HG02938 (cell line): Measurements from ENCODE around the gene CLDN9.

Experiments used
- ATAC-seq: cut with Tn5 transposase; IDR thresholded peaks from one replicate; pipeline ENCODE4 v1.9.1; 2021; ENCODE audit warnings: mild to moderate bottlenecking, moderate library complexity; ENCODE audit not compliant: unreplicated experiment

CLDN9 gene

GRCh38 chr16:3012828-3013420 is at the start of gene CLDN9:
CLDN9 (plus strand) TSS chr16:3012923; CDS start chr16:3013363, 440 bp downstream.
- no peak for ATAC-seq

GRCh38 chr16:2963074-2963722 is 49.5 kb upstream of the CLDN9 start:
- ATAC-seq, result no peak

- no peak for ATAC-seq
Measured at GRCh38 chr16:2963723-2964474, 48.8 kb upstream of the CLDN9 start, which contains the start of gene KREMEN2. KREMEN2 (plus strand) TSS chr16:2964275; CDS start chr16:2964521, 246 bp downstream.

GRCh38 chr16:2964475-2965336 is 48.0 kb upstream of the CLDN9 start:
- no peak for ATAC-seq

GRCh38 chr16:2966043-2966807 is 46.5 kb upstream of the CLDN9 start:
- no peak for ATAC-seq

- no peak for ATAC-seq
Measured at GRCh38 chr16:2966808-2967191, 45.9 kb upstream of the CLDN9 start.

GRCh38 chr16:2967211-2967631 is 45.5 kb upstream of the CLDN9 start:
- no peak for ATAC-seq

- no peak for ATAC-seq
Measured at GRCh38 chr16:2967721-2968161, 45.0 kb upstream of the CLDN9 start.

- no peak for ATAC-seq
Measured at GRCh38 chr16:2968368-2968737, 44.4 kb upstream of the CLDN9 start.

GRCh38 chr16:2968738-2969544 is 43.8 kb upstream of the CLDN9 start, which contains the start of gene PAQR4:
PAQR4 (plus strand) TSS chr16:2969348; CDS start chr16:2969675, 327 bp downstream.
- ATAC-seq, result peak; percentile 53

GRCh38 chr16:2969545-2970521 is 42.9 kb upstream of the CLDN9 start:
- ATAC-seq, result peak; percentile 25

- ATAC-seq, result no peak
Measured at GRCh38 chr16:2970563-2970962, 42.2 kb upstream of the CLDN9 start.

GRCh38 chr16:2971134-2971984 is 41.4 kb upstream of the CLDN9 start:
- ATAC-seq, result no peak

GRCh38 chr16:2971985-2972784 is 40.5 kb upstream of the CLDN9 start:
- no peak for ATAC-seq

- no peak for ATAC-seq
Measured at GRCh38 chr16:2973093-2973492, 39.6 kb upstream of the CLDN9 start.

- no peak for ATAC-seq
Measured at GRCh38 chr16:2973605-2974318, 39.0 kb upstream of the CLDN9 start.
